Measurements from ENCODE around the gene LRRC37A2.
"Not testable (repeated sequence)": the region's sequence is repeated elsewhere in the genome, so short reads cannot be mapped to it uniquely, and the experiment has no call there.

The LRRC37A2 gene

DNA sequence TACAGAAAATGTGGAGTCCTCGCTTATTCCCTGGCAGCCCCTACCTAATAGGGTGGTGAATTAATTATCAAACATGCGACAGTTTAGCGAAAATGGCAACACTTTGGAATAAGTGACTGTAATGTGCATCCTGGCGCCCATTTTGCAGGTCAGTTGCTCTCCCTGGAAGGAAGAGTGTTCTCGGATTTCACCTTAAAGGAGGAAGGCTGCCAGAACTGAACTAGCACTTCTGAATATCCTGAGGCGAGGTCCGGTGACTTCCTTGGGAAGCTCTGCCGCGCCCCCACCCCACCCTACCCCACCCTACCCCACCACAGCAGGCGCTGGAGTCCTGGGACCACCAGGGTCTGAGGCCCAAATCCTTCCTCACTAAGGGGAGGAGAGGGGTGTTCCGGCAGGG, at the start of gene LRRC37A2:
LRRC37A2 (plus strand) TSS at position 301 of the 400 bp plus-strand sequence. CDS start 245 bp downstream, outside the sequence.
- DNase-seq (ENCODE audit: low read depth), result not testable (repeated sequence)

DNA sequence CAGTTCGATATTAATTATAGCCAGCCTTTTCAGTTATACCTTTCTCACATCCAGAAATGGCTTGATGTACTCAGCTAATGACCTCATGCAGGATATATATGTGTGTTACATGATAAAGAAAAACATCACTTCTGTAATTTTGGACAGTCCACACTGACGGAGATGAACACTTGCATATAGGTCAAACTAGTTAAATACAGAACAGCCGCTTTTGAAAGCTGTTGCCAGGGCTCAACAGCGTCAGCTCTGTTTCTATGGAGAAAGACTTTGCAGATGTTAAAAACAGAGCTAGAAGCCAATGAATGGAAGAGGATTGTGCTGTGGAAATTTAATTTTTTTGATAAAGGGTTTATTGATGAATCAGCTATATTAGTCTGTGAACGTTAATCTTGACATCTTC, 44.6 kb upstream of the LRRC37A2 start:
- not testable (repeated sequence) for DNase-seq (ENCODE audit: low read depth)

DNA sequence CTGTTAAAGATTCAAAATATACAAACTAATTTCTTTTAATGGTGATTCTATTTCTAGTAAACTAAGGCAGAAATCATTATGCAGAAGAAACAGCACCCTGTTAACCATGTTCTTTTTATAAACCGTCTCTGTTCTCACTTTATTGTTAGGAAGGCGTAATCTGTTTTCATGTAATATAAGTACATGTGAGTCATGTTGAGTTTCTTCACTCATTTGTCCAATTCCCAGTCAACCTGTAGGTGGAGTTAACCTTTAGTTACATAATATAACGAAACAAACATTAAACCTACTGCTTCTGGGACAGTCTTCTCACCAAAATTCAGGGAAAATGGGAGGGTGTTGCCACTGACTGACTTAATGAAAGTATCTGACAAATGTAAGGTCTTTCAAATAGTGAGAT, 37.8 kb upstream of the LRRC37A2 start:
- DNase-seq (ENCODE audit: low read depth), result not testable (repeated sequence)

DNA sequence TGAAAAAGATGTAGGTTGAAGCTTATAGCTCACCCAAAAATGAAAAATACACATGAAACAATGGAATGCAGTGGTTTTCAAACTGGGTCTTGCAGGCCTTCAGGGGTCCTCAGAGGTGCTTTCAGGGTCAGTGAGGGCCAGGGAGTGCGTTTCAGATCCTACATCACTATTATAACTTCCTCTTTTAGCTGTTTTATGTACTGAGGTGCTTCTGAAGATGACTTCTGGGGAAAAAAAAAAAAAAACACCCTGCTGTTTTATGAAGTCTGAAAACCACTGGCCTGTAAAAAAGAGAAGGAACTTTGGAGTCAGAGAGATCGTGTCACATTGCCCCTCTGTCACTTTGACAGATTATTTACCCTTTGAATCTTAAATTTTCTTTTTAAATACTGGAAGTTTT, 36.7 kb upstream of the LRRC37A2 start:
- DNase-seq (ENCODE audit: low read depth), result not testable (repeated sequence)

DNA sequence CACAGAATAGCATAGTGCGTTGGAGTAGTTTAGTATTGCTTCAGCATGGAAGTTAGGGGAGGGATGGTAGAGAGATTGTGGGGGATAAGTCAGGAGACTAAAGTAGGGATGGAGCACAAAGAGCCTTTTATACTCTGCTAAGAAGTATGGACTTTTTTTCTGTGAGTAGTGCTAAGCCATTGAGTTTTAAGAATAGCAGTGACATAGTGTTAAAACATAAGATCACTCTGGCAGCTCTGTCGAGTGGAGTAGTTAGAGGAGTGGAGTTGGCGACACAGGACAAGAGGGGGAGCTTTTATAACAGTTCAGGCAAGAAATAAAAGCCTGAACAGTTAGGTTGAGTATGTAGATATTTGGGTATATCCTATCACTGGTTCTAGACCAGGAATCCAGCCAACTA, 33.4 kb upstream of the LRRC37A2 start:
- not testable (repeated sequence) for DNase-seq (ENCODE audit: low read depth)

DNA sequence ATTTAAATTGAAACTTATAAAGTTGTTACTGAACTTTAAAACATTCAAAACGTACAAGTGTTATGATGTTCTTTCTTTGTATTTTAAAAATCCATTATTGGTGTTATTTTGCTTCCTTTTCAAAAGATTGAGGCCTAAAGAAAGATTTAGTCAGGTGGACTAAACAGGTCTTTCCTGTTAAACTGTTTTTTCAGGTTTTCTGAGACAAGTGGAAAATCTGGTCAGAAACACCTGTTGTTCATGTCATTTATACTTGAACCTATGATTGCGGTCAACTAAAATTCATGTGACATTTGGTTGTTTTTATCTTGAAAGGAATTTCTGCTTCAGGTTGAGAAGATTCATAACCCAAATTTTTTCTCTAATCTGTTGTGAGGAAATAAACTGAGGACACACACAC, 31.0 kb upstream of the LRRC37A2 start:
- DNase-seq (ENCODE audit: low read depth), result not testable (repeated sequence)

DNA sequence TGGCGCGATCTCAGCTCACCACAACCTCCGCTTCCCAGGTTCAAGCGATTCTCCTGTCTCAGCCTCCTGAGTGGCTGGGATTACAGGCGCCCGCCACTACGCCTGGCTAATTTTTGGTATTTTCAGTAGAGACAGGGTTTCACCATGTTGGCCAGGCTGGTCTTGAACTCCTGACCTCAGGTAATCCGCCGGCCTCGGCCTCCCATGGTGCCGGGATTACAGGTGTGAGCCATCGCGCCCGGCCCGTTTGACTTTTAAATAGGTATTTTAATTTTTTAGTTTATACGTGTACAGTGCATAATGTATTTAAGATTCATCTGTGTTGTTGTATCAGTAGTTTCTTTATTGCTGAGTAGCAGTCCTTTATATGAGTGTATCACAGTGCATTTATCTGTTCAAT, 20.2 kb upstream of the LRRC37A2 start:
- DNase-seq (ENCODE audit: low read depth), result not testable (repeated sequence)

DNA sequence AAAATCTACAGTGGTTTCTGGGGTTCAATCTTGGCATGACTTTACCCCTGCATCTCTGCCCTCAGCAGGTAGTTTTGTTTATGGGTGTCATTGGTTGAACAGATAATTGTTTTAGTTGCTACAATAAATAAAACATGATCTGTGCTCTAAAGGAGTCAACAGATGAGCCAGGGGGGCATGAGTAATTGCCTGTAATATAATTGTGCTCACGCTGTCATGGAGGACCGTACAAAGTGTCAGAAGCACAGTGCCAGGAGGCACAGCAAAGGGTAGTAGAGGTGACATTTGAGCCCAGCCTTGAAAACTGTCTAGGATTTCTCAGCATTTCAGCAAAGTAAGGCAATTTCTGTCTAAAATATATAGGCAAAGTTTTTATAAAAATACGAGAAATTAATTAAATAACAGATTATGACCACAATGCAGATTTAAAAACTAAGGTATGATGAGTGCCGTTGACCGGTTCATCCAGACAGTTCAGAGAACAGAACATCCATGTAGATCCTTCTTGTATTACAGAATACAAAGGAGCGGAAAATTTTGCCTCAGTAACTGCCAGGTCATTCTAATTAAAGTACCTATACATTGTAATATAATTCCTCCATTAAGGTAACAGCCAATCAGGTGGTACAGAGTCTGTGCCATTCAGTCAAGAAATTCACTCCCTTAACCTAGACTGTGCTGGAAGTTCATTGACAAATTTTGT, 12.7 kb upstream of the LRRC37A2 start:
- DNase-seq (ENCODE audit: low read depth), result not testable (repeated sequence)

DNA sequence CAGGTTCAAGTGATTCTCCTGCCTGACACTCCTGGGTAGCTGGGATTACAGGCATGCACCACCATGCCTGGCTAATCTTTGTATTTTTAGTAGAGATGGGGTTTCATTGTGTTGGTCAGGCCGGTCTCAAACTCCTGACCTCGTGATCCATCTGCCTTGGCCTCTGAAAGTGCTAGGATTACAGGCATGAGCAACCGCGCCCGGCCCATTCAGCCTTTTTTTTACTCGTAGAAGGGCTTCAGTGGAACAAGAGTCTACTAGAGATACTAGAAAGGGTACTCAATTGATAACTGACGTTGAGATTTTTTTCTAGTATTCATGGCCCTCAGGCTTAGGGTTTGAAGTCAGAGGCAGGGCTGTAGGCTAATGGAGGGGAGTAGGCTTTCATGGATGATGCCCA, 6.4 kb upstream of the LRRC37A2 start:
- not testable (repeated sequence) for DNase-seq (ENCODE audit: low read depth)

DNA sequence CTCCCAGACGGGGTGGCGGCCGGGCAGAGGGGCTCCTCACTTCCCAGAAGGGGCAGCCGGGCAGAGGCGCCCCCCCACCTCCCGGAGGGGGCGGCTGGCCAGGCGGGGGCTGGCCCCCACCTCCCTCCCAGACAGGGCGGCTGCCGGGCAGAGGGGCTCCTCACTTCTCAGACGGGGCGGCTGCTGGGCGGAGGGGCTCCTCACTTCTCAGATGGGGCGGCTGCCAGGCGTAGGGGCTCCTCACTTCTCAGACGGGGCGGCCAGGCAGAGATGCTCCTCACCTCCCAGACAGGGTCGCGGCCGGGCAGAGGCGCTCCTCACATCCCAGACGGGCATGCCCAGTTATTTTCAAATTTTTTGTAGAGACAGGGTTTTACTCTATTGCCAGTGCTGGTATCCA, 22.4 kb downstream of the LRRC37A2 start:
- DNase-seq (ENCODE audit: low read depth), result not testable (repeated sequence)

DNA sequence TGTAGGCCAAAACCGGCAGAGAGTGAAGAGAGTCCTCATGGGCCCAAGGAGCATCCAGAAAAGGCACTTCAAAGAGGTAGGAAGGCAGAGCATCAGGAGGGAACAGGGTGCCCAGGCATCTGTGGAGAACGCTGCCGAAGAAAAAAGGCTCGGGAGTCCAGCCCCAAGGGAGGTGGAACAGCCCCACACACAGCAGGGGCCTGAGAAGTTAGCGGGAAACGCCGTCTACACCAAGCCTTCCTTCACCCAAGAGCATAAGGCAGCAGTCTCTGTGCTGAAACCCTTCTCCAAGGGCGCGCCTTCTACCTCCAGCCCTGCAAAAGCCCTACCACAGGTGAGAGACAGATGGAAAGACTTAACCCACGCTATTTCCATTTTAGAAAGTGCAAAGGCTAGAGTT, 36.3 kb downstream of the LRRC37A2 start:
- DNase-seq (ENCODE audit: low read depth), result not testable (repeated sequence)

DNA sequence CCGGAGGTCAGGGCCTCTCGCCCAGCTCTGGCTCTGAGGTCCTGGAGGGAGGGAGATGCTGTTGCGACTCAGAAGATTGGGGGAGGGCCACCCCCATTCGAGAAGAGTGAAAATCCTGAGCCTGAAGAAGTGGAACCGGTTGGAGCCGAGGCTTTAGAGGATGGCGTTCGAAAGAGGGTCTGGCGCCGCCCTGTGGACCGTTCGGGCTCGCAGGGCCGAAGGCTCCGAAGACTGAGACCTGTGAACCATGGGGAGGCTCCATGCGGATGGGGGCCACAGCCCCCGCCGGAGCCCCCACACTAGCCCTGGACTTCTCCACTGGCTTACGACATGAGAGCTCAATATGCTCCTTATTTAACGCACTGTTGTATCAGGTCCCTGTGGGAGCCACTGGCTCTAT, 46.9 kb downstream of the LRRC37A2 start:
- not testable (repeated sequence) for DNase-seq (ENCODE audit: low read depth)

DNA sequence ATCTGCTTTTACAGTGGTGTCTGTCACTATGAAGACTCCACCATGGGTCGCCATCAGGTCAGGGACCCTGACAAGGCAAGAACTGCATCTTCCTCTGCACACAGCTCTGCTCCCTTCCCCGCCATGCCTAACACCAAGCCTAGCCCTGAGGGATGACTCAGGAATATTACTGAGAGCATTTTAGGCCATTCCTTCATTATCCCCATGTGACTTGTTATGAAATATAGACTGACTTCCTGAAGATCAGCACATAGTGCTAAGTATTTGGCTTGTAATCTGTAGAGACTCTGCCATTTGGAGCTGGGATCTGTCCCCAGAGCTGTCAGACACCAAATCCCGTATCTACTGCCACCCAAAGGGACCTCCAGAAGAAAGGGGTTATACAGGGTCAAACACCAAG, 47.8 kb downstream of the LRRC37A2 start:
- not testable (repeated sequence) for DNase-seq (ENCODE audit: low read depth)

DNA sequence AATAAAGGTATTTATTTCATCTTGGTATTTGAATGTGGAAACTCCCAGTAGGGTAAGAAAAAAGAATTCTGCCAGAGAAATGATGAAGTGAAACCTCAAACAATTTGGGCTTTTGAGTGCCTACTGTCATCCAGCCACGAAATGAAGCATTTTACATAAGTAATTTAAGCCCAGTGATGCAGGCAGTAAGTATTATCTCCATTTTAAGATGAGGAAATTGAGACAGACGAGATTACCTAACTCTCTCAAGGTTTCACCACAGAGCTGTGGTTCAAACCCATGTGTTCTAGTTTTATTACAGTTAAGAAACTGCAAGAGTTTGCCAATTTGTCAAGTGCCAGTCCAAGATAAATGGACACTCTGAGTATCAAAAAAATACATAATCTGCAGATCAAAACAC, 54.0 kb downstream of the LRRC37A2 start:
- DNase-seq (ENCODE audit: low read depth), result not testable (repeated sequence)

DNA sequence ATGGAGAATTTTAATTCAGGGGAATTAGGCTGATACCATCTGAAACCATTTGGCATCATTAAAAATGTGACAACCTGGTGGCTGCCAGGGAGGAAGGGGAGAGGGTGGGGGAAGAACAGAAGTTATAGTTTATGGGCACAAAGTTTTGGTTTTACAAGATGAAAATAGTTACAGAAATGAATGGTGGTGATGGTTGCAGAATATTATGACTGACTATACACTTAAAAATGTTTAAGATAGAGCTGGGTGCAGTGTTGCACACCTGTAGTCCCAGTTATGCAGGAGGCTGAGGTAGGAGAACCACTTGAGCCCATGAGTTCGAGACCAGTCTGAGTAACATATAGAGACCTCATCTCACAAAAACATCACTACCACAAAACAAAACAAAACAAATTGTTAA, 54.7 kb downstream of the LRRC37A2 start:
- not testable (repeated sequence) for DNase-seq (ENCODE audit: low read depth)

DNA sequence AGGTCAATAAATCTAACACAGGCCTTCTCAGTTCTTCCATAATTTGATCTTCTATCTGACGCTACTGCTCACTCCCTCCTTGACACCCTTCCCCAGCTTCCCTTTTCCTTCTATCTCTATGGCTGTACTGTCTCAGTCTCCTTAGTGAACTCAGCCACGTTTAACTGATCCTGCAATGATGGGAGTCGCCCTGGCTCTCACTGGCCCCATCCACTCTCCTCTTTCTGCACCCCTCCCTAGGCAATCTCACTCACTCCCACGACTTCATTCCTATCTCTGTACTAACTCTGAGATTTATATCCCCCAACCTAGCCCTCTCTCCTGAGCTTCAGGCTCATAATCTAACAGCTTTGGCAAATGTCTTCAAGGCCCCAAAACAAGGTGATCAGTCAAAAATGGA, 59.5 kb downstream of the LRRC37A2 start:
- not testable (repeated sequence) for DNase-seq (ENCODE audit: low read depth)

DNA sequence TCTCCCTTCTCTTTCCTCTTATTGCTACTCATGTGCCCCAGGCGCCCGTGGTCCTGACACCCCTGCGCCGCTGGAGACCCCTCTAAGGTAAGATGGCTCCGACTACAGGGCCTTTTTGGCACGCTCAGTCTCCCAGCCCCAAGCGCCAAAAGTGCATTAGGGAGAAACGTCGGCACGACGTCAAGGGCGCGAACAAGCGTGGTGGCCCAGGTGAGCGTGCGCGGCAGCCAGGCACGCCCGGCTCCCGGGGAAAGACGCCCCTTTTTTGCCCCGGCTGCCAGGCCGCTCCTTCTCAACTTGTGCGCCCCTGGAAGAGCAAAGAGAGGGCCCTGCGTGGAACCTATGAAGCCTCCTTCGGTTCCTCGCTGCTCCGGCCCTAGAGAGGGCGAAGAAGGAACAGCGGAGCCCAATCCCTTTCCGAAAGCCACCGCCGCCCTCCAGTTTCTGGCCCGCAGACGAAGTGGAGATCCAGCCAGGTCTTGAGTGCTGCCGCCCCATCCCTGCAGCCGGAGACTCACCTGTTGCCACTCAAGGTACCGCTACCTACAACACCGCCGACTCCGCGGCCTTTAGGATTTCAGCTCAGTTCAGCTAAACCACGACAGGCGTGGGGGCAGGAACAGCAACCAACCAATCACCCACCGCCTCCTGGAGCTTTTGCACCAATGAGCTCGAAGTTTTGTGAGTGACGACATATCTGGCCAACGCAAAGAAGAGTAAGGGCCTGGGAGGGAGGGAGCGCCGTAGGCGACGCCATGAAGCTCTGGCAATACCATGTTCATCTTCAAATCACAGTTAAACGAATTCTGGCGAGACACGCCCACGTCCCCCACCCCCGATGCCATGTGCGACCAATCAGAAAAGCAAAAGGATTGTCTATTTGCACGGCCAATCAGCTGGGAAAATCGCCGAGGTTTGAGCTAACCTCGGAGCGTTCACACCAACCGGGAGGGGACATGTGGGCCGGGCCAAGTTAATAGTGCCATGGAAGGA, 67.1 kb downstream of the LRRC37A2 start, which contains the start of gene ARL17A:
ARL17A (minus strand) TSS at position 609 of the 993 bp plus-strand sequence. CDS start 3,369 bp downstream, outside the sequence.
- peak; percentile 78 for DNase-seq (ENCODE audit: low read depth)

DNA sequence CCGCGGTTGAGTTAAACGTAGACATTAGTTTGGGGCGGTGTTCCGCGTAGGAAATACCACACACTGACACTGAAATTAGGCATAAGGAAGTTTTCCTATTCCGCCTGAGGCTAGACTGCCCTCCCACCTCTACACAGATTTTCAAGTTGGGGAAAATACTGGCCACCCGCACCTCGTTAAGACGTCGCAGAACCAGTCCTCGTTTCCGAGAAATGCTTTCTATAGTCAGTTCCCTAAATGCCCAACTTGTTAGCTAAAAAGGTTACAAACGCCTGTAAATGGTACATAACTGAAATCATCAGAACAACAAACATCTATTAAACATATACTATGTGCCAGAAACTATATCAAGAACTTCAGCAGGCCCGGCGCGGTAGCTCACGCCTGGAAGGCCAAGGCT, 67.8 kb downstream of the LRRC37A2 start:
- not testable (repeated sequence) for DNase-seq (ENCODE audit: low read depth)

DNA sequence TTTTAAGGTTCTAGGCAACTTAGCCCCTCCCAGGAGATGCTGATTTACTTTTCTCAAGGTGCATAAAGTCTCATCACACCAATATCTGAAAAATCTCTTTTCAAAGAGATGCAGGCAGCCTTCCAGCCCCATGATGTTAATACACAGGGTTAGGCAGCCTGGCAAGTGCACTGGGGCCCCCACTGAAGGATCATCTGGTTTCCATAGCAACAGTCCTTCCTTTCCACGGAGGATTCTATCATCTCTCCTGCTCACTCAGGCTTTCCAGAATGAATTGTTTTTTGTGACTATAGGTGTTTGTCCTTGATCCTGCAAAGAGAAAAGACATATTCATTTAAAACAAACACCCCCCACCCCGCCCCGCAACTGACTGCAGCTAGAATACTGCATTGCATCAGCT, 73.2 kb downstream of the LRRC37A2 start:
- DNase-seq (ENCODE audit: low read depth), result not testable (repeated sequence)

DNA sequence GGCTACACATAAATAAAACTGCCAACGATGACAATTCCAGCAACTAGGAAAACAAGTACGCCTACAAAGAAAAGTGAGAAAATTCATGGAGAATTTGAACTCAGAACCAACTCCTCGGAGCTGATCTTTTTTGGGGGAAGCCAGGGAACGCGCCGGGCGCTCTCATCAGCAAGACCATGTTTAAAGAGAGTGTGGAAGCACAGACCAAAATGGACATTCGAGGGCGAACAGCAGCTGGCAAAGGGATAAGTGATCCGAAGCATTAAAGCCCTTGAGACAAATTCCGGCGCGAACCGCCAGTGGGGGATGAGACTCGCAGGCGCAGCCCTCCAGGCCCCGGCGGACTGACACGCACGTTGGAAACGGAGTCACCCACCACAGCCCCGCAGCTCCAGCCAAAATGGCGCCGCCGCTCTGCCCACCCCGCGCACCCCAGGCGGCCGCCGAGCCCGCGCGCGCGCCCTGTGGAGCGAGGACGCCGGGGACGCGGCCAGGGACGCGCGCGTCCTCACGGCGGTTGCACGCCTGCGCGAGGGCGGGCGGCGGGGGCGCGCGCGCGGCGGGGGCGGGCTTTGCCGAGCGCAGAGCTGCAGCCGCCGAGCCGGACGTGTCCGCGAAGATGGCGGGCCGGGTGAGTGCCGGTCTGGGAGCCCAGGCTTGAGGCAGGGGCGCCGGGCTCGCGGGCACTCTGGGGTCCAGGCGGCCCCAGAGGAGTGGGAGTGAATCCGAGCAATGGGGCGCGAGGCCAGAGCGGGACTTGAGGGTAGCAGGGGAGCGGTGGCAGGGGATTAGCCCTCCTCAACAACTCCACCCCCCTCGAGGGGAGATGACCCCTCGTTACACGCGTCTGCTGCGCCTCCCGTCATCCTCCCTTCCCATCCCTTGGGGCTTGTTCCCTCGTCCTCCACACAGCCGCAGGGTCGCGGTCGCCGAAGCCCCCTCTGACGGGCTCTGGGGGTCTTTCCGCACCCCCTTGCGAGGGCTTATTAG, 78.2 kb downstream of the LRRC37A2 start, which contains the start of gene NSF:
NSF (plus strand) TSS at position 513 of the 990 bp plus-strand sequence; CDS start at position 620, 107 bp downstream.
- DNase-seq (ENCODE audit: low read depth), result not testable (repeated sequence)

DNA sequence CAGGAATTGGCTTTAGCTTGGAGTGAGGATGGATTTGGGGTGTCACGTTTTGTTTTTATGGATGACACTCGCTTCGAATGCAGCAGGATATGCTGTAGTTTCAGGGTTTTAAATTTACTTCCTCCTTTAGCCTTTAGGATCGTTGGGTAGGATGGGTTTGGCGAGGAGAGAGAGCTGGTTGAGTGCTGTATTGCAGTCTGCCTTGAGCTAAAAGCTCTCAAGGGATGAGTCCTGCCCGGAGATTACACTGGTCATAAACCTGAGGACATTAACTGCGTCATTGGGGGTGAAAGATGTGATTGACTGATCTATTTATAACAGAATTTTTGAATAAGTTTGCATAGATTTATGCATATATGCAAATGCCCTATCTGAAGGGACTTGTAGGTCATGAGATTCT, 79.1 kb downstream of the LRRC37A2 start:
- not testable (repeated sequence) for DNase-seq (ENCODE audit: low read depth)
